Measurements from ENCODE around the gene TLR7.

The TLR7 gene

GRCh38 chrX:12866451-12867377, at the start of gene TLR7:
Gene TLR7, plus strand, starts transcription at chrX:12867072. Its CDS starts 507 bp downstream, at chrX:12867579.
- ATAC-seq (no peak), DNase-seq (no peak)
- H3K9me3 Mint-ChIP-seq, result no peaks in the 10 kb centered on the region
- peak within 1 kb of the TSS; percentile 61 for H3K4me3 Mint-ChIP-seq
- H3K27me3 Mint-ChIP-seq, result no peaks in the 10 kb centered on the region
- no peaks in the 10 kb centered on the region for H3K36me3 Mint-ChIP-seq (ENCODE audit: low read depth)
- peak within 1 kb of the TSS; percentile 52 for H3K27ac Mint-ChIP-seq
- peaks cover 12% of the 10 kb centered on the region for H3K4me1 Mint-ChIP-seq

- no peaks in the 10 kb centered on the region for H3K27me3 Mint-ChIP-seq
- no peak for DNase-seq
- no peak overlapping the region for H3K4me3 Mint-ChIP-seq
- H3K27ac Mint-ChIP-seq, result no peak overlapping the region
- no peaks in the 10 kb centered on the region for H3K9me3 Mint-ChIP-seq
- ATAC-seq, result no peak
- H3K36me3 Mint-ChIP-seq (ENCODE audit: low read depth), result peaks cover 27% of the 10 kb centered on the region
- H3K4me1 Mint-ChIP-seq, result peaks cover 5% of the 10 kb centered on the region
These were observed 49.3 kb upstream of the TLR7 start for GRCh38 chrX:12817528-12817927.

GRCh38 chrX:12819222-12819621, 47.6 kb upstream of the TLR7 start:
- DNase-seq (no peak), ATAC-seq (no peak)
- H3K27me3 Mint-ChIP-seq, result no peaks in the 10 kb centered on the region
- no peak overlapping the region for H3K4me3 Mint-ChIP-seq
- H3K36me3 Mint-ChIP-seq (ENCODE audit: low read depth), result peaks cover 31% of the 10 kb centered on the region
- H3K4me1 Mint-ChIP-seq, result peaks cover 2% of the 10 kb centered on the region
- H3K9me3 Mint-ChIP-seq, result no peaks in the 10 kb centered on the region
- peak overlapping the region; percentile 41 for H3K27ac Mint-ChIP-seq

DNA sequence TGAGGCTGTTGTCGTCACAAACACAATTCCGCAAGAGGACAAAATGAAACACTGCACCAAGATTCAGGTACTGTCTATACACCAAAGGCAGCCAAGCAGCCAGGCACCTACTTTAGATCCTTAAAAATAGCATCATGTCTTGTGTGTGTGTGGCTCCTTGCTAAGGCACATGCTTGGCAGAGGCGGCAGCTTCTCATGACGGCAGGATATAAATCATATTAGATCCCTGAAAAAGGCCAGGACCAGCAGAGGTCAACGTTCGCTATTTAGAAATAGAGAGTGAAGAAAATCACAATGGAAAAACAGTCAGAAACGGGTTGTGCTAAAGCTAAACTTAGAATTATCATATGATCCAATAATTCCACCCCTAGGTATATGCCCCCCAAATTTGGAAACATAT, 46.1 kb upstream of the TLR7 start:
- peaks cover 34% of the 10 kb centered on the region for H3K36me3 Mint-ChIP-seq (ENCODE audit: low read depth)
- DNase-seq (no peak), ATAC-seq (no peak)
- no peaks in the 10 kb centered on the region for H3K4me1 Mint-ChIP-seq
- no peak overlapping the region for H3K27ac Mint-ChIP-seq
- H3K4me3 Mint-ChIP-seq, result no peak overlapping the region
- no peaks in the 10 kb centered on the region for H3K9me3 Mint-ChIP-seq
- H3K27me3 Mint-ChIP-seq, result no peaks in the 10 kb centered on the region

DNA sequence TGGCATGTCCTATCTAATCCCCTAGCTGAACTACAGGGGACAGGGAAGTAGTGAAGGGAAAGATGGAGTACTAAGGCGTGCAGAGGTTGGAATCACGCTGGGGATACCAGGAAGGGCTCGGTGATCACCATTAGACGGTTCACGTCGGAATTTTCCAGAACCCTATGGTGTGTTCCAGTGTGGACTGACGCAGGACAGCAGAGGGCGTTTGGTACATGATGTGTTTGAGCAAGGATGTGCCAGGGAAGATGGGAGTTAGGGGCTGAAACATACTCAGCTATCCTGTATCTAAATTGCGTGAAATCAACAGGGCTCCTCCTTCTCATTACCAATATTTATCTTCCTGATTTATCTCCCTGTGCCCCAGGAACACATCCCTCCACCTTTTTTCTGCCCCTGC, 41.9 kb upstream of the TLR7 start:
- peaks cover 24% of the 10 kb centered on the region for H3K36me3 Mint-ChIP-seq (ENCODE audit: low read depth)
- no peaks in the 10 kb centered on the region for H3K27me3 Mint-ChIP-seq

GRCh38 chrX:12825801-12826200, 41.1 kb upstream of the TLR7 start:
- no peaks in the 10 kb centered on the region for H3K4me1 Mint-ChIP-seq
- peaks cover 19% of the 10 kb centered on the region for H3K36me3 Mint-ChIP-seq (ENCODE audit: low read depth)
- DNase-seq (no peak), ATAC-seq (no peak)
- no peaks in the 10 kb centered on the region for H3K9me3 Mint-ChIP-seq
- no peak overlapping the region for H3K27ac Mint-ChIP-seq
- no peak overlapping the region for H3K4me3 Mint-ChIP-seq
- no peaks in the 10 kb centered on the region for H3K27me3 Mint-ChIP-seq

More for the DNA sequence above, 41.9 kb upstream of the TLR7 start:
- DNase-seq (no peak), ATAC-seq (no peak)
- Mint-ChIP-seq H3K9me3 (no peaks in the 10 kb centered on the region), H3K4me1 (no peaks in the 10 kb centered on the region), H3K4me3 (no peak overlapping the region), H3K27ac (no peak overlapping the region)

- DNase-seq, result no peak
- ATAC-seq, result no peak
- peak overlapping the region; percentile 51 for H3K4me3 Mint-ChIP-seq
These were observed 23.7 kb upstream of the TLR7 start for GRCh38 chrX:12843061-12843667.

GRCh38 chrX:12843668-12844279, 23.1 kb upstream of the TLR7 start:
- H3K9me3 Mint-ChIP-seq, result no peaks in the 10 kb centered on the region
- DNase-seq, result no peak
- no peak for ATAC-seq
- H3K27ac Mint-ChIP-seq, result peak overlapping the region; percentile 83
- peak overlapping the region; percentile 51 for H3K4me3 Mint-ChIP-seq
- H3K27me3 Mint-ChIP-seq, result no peaks in the 10 kb centered on the region
- peaks cover 18% of the 10 kb centered on the region for H3K4me1 Mint-ChIP-seq
- no peaks in the 10 kb centered on the region for H3K36me3 Mint-ChIP-seq (ENCODE audit: low read depth)

More at GRCh38 chrX:12843061-12843667, 23.7 kb upstream of the TLR7 start:
- Mint-ChIP-seq H3K36me3 (ENCODE audit: low read depth) (no peaks in the 10 kb centered on the region), H3K27ac (peak overlapping the region; percentile 83), H3K9me3 (no peaks in the 10 kb centered on the region), H3K27me3 (no peaks in the 10 kb centered on the region), H3K4me1 (peaks cover 18% of the 10 kb centered on the region)

DNA sequence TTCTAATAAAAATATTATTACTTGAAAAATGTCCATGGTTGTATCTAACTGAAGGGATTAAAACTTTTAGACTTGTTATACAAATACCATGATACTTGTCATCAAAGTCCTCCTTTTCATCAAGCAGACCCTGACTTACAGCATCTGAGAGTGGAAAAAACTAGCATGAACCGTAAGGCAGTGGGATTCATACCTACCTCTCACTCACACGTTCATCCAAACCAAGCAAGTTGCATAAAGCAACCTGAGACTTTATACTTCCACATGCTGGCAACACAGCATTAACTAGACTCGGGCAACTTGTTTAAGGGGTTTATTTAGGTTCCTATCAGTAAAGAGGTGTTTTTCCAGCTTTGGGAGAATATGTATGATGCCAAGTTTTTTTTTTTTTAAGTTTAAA, 22.6 kb upstream of the TLR7 start:
- Mint-ChIP-seq H3K4me1 (peaks cover 18% of the 10 kb centered on the region), H3K27me3 (no peaks in the 10 kb centered on the region), H3K36me3 (ENCODE audit: low read depth) (no peaks in the 10 kb centered on the region), H3K27ac (peak overlapping the region; percentile 83), H3K4me3 (peak overlapping the region; percentile 51), H3K9me3 (no peaks in the 10 kb centered on the region)
- no peak for DNase-seq
- ATAC-seq, result no peak

GRCh38 chrX:12865359-12865758, 1.5 kb upstream of the TLR7 start:
- H3K27me3 Mint-ChIP-seq, result no peaks in the 10 kb centered on the region
- ATAC-seq, result no peak
- no peak for DNase-seq
- no peaks in the 10 kb centered on the region for H3K36me3 Mint-ChIP-seq (ENCODE audit: low read depth)
- no peak overlapping the region for H3K4me3 Mint-ChIP-seq
- H3K4me1 Mint-ChIP-seq, result peaks cover 12% of the 10 kb centered on the region
- H3K27ac Mint-ChIP-seq, result no peak overlapping the region
- H3K9me3 Mint-ChIP-seq, result no peaks in the 10 kb centered on the region

DNA sequence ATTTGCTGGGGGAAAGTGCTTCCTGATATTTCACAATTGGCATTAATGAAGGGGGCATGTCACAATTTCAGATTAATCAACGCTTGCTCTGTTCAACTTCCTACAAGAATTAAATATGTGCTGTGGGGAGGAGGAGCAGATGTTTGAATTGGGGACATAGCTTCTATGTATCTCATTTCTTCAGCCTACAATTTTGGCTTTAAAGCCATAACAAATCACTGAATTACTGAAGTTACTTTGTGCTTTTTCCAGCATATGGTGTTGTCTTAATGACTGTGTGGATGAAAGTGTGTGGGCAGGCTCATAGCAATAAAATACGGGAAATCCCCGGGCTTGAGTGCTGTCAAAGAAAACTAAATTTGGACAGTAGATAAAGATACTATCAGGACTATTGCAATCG, 813 bp downstream of the TLR7 start:
- H3K9me3 Mint-ChIP-seq, result no peaks in the 10 kb centered on the region
- peak overlapping the region; percentile 33 for H3K27ac Mint-ChIP-seq
- no peaks in the 10 kb centered on the region for H3K27me3 Mint-ChIP-seq
- peaks cover 14% of the 10 kb centered on the region for H3K4me1 Mint-ChIP-seq
- no peaks in the 10 kb centered on the region for H3K36me3 Mint-ChIP-seq (ENCODE audit: low read depth)
- no peak for DNase-seq
- H3K4me3 Mint-ChIP-seq, result peak overlapping the region; percentile 47
- no peak for ATAC-seq

DNA sequence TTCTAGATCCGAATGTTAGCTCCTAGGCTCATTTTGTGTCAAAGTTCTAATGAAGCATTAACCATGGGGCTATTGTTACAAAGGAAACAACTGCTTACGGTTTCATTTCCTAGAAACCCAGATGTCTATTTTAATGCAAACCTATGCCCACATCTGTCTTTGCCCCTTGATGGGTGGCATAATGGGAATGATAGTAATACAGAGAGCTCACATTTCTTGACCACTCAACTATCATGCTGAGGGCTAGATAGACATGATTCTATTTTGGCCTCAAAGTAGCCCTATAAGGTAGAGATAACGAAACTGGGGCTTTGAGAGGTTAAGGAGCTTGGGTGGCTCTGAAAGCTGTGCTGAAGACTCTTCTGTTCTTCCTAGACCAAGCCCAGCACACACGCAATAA, 1.9 kb downstream of the TLR7 start:
- peak overlapping the region; percentile 73 for H3K27ac Mint-ChIP-seq
- ATAC-seq, result no peak

GRCh38 chrX:12871257-12871656, 4.4 kb downstream of the TLR7 start:
- Mint-ChIP-seq H3K36me3 (ENCODE audit: low read depth) (no peaks in the 10 kb centered on the region), H3K4me3 (no peak overlapping the region), H3K9me3 (no peaks in the 10 kb centered on the region), H3K27me3 (no peaks in the 10 kb centered on the region), H3K27ac (no peak overlapping the region), H3K4me1 (peaks cover 10% of the 10 kb centered on the region)
- no peak for DNase-seq
- ATAC-seq, result no peak

More for the DNA sequence above, 1.9 kb downstream of the TLR7 start:
- Mint-ChIP-seq H3K36me3 (ENCODE audit: low read depth) (no peaks in the 10 kb centered on the region), H3K4me3 (peak overlapping the region; percentile 16), H3K9me3 (no peaks in the 10 kb centered on the region), H3K27me3 (no peaks in the 10 kb centered on the region), H3K4me1 (peaks cover 14% of the 10 kb centered on the region)
- no peak for DNase-seq

DNA sequence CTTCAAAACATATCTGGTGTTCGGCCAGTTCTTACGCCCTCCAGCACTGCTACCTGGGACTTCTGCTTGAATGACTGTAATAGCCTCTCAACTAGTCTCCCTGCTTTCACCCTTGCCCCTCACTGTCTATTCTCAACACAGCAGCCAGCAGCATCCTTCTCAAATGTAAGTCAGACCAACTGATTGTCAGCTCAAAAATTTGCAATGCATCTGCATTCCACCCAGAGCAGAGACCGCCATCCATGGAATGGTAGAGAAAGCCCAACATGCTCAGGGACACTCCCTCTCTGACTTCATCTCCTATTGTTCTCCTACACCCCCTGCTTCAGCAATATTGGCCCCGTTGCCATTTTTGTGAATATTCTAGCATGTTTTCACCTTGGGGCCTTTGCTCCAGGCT, 5.9 kb downstream of the TLR7 start:
- no peak for DNase-seq
- no peak overlapping the region for H3K4me3 Mint-ChIP-seq

GRCh38 chrX:12874581-12874980, 7.7 kb downstream of the TLR7 start:
- H3K4me3 Mint-ChIP-seq, result no peak overlapping the region
- no peak for ATAC-seq
- H3K4me1 Mint-ChIP-seq, result peaks cover 2% of the 10 kb centered on the region
- H3K27me3 Mint-ChIP-seq, result no peaks in the 10 kb centered on the region
- no peaks in the 10 kb centered on the region for H3K36me3 Mint-ChIP-seq (ENCODE audit: low read depth)
- H3K9me3 Mint-ChIP-seq, result no peaks in the 10 kb centered on the region
- no peak overlapping the region for H3K27ac Mint-ChIP-seq
- no peak for DNase-seq

More for the DNA sequence above, 5.9 kb downstream of the TLR7 start:
- no peaks in the 10 kb centered on the region for H3K27me3 Mint-ChIP-seq
- no peak overlapping the region for H3K27ac Mint-ChIP-seq
- no peaks in the 10 kb centered on the region for H3K9me3 Mint-ChIP-seq
- ATAC-seq, result no peak
- H3K4me1 Mint-ChIP-seq, result peaks cover 8% of the 10 kb centered on the region
- H3K36me3 Mint-ChIP-seq (ENCODE audit: low read depth), result no peaks in the 10 kb centered on the region
